Measurements from ENCODE around the gene AK8.

DNA sequence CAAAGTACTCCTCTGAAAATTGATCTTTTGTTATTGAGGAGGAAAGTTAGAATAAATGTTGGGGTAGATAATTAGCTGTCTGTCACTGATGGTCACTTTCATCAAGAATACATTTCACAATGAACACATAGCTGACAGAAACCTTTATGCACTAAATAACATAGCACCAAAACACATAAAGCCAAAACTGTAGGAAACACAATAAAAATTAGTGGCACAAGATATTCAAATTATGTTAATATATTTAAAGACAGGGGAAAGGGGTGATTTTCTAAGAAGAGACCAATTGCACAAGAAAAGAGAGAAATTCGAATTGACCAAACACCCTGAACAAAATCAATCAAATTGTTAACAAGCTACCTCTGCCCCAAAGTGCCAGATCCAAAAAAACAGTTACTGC lies 89.7 kb downstream of the AK8 start:
- no peak for TF ChIP-seq POLR2A (IDR thresholded peaks at IDR 0.05)
- TF ChIP-seq, protein P1, sequence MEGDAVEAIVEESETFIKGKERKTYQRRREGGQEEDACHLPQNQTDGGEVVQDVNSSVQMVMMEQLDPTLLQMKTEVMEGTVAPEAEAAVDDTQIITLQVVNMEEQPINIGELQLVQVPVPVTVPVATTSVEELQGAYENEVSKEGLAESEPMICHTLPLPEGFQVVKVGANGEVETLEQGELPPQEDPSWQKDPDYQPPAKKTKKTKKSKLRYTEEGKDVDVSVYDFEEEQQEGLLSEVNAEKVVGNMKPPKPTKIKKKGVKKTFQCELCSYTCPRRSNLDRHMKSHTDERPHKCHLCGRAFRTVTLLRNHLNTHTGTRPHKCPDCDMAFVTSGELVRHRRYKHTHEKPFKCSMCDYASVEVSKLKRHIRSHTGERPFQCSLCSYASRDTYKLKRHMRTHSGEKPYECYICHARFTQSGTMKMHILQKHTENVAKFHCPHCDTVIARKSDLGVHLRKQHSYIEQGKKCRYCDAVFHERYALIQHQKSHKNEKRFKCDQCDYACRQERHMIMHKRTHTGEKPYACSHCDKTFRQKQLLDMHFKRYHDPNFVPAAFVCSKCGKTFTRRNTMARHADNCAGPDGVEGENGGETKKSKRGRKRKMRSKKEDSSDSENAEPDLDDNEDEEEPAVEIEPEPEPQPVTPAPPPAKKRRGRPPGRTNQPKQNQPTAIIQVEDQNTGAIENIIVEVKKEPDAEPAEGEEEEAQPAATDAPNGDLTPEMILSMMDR (IDR thresholded peaks at IDR 0.05) = no peak
